ENCODE data around the gene OLR1. TPM values are rescaled to one million over a fixed set of nuclear protein-coding genes. Genes with fewer than 3 reads are reported as not detected.

Gene OLR1
- total RNA-seq, 1 donor from 2014 or later = 0.98 TPM

DNA sequence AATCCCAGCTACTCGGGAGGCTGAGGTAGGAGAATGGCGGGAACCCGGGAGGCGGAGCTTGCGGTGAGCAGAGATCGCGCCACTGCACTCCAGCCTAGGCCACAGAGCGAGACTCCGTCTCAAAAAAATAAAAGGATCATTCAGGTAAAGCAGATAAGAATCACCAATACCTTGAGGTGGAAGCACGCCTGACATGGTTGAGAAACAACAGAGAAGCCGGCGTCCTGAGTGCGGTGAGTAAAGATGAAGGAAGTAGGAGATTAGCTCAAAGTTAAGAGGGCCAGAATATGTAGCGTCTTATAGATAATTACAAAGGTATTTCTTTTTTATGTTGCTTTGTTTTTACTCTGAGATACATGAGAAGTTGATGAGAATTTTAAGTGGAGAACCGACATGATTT lies 56.6 kb downstream of the OLR1 start:
- FAIRE-seq (no peak), DNase-seq (ENCODE audit: low read depth) (no peak)
- no peaks in the 10 kb centered on the region for H3K4me1 ChIP-seq (ENCODE audit: insufficient read depth, low read length)
- Mint-ChIP-seq H3K27ac (ENCODE audit: unreplicated experiment) (no peak overlapping the region), H3K9me3 (ENCODE audit: unreplicated experiment) (peaks cover 2% of the 10 kb centered on the region), H3K36me3 (ENCODE audit: low read depth, unreplicated experiment) (no peaks in the 10 kb centered on the region), H3K4me3 (ENCODE audit: unreplicated experiment) (no peak overlapping the region), H3K4me1 (ENCODE audit: low read depth, unreplicated experiment) (no peaks in the 10 kb centered on the region), H3K27me3 (ENCODE audit: low read depth, unreplicated experiment) (no peaks in the 10 kb centered on the region)
- no peaks in the 10 kb centered on the region for H3K27me3 ChIP-seq (ENCODE audit: insufficient read depth, low read length)
- no peak overlapping the region for H3K27ac ChIP-seq (ENCODE audit: low read depth, low read length)
- no peaks in the 10 kb centered on the region for H3K79me2 ChIP-seq (ENCODE audit: insufficient read depth, low read length)
- no peaks in the 10 kb centered on the region for H4K20me1 ChIP-seq (ENCODE audit: insufficient read depth, low read length)
- H3K9ac ChIP-seq (ENCODE audit: low read length) = no peak overlapping the region
- no peak overlapping the region for H2AFZ ChIP-seq (ENCODE audit: low read depth, low read length)
- H3K36me3 ChIP-seq (ENCODE audit: insufficient read depth, low read length) = no peaks in the 10 kb centered on the region
- no peak overlapping the region for H3K4me3 ChIP-seq (ENCODE audit: insufficient read depth, low read depth, low read length)
- TF ChIP-seq, protein P1, sequence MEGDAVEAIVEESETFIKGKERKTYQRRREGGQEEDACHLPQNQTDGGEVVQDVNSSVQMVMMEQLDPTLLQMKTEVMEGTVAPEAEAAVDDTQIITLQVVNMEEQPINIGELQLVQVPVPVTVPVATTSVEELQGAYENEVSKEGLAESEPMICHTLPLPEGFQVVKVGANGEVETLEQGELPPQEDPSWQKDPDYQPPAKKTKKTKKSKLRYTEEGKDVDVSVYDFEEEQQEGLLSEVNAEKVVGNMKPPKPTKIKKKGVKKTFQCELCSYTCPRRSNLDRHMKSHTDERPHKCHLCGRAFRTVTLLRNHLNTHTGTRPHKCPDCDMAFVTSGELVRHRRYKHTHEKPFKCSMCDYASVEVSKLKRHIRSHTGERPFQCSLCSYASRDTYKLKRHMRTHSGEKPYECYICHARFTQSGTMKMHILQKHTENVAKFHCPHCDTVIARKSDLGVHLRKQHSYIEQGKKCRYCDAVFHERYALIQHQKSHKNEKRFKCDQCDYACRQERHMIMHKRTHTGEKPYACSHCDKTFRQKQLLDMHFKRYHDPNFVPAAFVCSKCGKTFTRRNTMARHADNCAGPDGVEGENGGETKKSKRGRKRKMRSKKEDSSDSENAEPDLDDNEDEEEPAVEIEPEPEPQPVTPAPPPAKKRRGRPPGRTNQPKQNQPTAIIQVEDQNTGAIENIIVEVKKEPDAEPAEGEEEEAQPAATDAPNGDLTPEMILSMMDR (IDR thresholded peaks at IDR 0.05; ENCODE audit: insufficient read depth, low read depth, low read length) = no peak
- no peak for TF ChIP-seq EZH2 (IDR thresholded peaks at IDR 0.05; ENCODE audit: insufficient read depth, low read length)
- H3K4me2 ChIP-seq (ENCODE audit: low read length) = no peak overlapping the region
- H3K9me3 ChIP-seq (ENCODE audit: insufficient read depth, low read depth, low read length) = no peaks in the 10 kb centered on the region

DNA sequence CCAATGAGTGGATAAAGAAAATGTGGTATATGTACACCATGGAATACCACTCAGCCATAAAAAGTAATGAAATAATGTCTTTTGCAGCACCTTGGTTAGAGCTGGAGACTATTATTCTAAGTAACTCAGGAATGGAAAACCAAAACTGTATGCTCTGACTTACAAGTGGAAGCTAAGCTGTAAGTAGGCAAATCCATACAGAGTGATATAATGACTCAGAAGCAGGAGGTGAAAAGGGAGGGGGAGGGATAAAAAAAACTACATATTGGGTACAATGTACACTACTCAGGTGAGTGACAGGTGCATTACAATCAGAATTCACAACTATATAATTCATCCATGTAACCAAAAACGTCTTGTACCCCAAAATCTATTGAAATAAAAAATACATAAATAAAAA lies 58.0 kb downstream of the OLR1 start:
- DNase-seq (ENCODE audit: low read depth) (no peak), FAIRE-seq (no peak)
- Mint-ChIP-seq H3K9me3 (ENCODE audit: unreplicated experiment) (peaks cover 2% of the 10 kb centered on the region), H3K4me3 (ENCODE audit: unreplicated experiment) (no peak overlapping the region), H3K27ac (ENCODE audit: unreplicated experiment) (no peak overlapping the region), H3K27me3 (ENCODE audit: low read depth, unreplicated experiment) (no peaks in the 10 kb centered on the region), H3K36me3 (ENCODE audit: low read depth, unreplicated experiment) (no peaks in the 10 kb centered on the region), H3K4me1 (ENCODE audit: low read depth, unreplicated experiment) (no peaks in the 10 kb centered on the region)
- Histone ChIP-seq H3K4me1 (ENCODE audit: insufficient read depth, low read length) (no peaks in the 10 kb centered on the region), H3K27ac (ENCODE audit: low read depth, low read length) (no peak overlapping the region), H4K20me1 (ENCODE audit: insufficient read depth, low read length) (no peaks in the 10 kb centered on the region), H3K4me2 (ENCODE audit: low read length) (no peak overlapping the region), H2AFZ (ENCODE audit: low read depth, low read length) (no peak overlapping the region), H3K27me3 (ENCODE audit: insufficient read depth, low read length) (no peaks in the 10 kb centered on the region), H3K4me3 (ENCODE audit: insufficient read depth, low read depth, low read length) (no peak overlapping the region), H3K79me2 (ENCODE audit: insufficient read depth, low read length) (no peaks in the 10 kb centered on the region), H3K36me3 (ENCODE audit: insufficient read depth, low read length) (no peaks in the 10 kb centered on the region), H3K9me3 (ENCODE audit: insufficient read depth, low read depth, low read length) (no peaks in the 10 kb centered on the region), H3K9ac (ENCODE audit: low read length) (no peak overlapping the region)
- TF ChIP-seq, protein P1 (IDR thresholded peaks at IDR 0.05; ENCODE audit: insufficient read depth, low read depth, low read length) = no peak
- no peak for TF ChIP-seq EZH2 (IDR thresholded peaks at IDR 0.05; ENCODE audit: insufficient read depth, low read length)

DNA sequence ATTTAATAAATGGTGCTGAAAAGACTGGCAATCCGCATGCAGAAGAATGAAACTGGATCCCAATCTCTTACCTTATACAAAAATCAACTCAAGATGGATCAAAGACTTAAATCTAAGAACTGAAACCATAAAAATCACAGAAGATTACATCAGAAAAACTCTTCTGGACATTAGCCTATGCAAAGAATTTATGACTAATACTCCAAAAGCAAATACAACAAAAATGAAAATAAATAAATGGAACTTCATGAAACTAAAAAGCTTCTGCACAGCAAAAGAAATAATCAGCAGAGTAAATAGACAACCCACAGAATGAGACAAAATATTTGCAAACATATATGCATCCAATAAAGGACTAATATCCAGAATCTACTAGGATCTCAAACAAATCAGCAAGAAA lies 58.9 kb downstream of the OLR1 start:
- H3K4me2 ChIP-seq (ENCODE audit: low read length) = no peak overlapping the region
- Mint-ChIP-seq H3K27ac (ENCODE audit: unreplicated experiment) (no peak overlapping the region), H3K4me1 (ENCODE audit: low read depth, unreplicated experiment) (no peaks in the 10 kb centered on the region)

More for the DNA sequence above, 58.9 kb downstream of the OLR1 start:
- Histone ChIP-seq H3K9me3 (ENCODE audit: insufficient read depth, low read depth, low read length) (no peaks in the 10 kb centered on the region), H2AFZ (ENCODE audit: low read depth, low read length) (no peak overlapping the region), H3K27me3 (ENCODE audit: insufficient read depth, low read length) (no peaks in the 10 kb centered on the region), H3K4me3 (ENCODE audit: insufficient read depth, low read depth, low read length) (no peak overlapping the region), H4K20me1 (ENCODE audit: insufficient read depth, low read length) (no peaks in the 10 kb centered on the region), H3K27ac (ENCODE audit: low read depth, low read length) (no peak overlapping the region), H3K4me1 (ENCODE audit: insufficient read depth, low read length) (no peaks in the 10 kb centered on the region), H3K36me3 (ENCODE audit: insufficient read depth, low read length) (no peaks in the 10 kb centered on the region), H3K79me2 (ENCODE audit: insufficient read depth, low read length) (no peaks in the 10 kb centered on the region), H3K9ac (ENCODE audit: low read length) (no peak overlapping the region)
- H3K4me3 Mint-ChIP-seq (ENCODE audit: unreplicated experiment) = no peak overlapping the region
- FAIRE-seq = no peak
- TF ChIP-seq EZH2 (IDR thresholded peaks at IDR 0.05; ENCODE audit: insufficient read depth, low read length) = no peak
- TF ChIP-seq, protein P1 (IDR thresholded peaks at IDR 0.05; ENCODE audit: insufficient read depth, low read depth, low read length) = no peak
- no peaks in the 10 kb centered on the region for H3K36me3 Mint-ChIP-seq (ENCODE audit: low read depth, unreplicated experiment)
- H3K27me3 Mint-ChIP-seq (ENCODE audit: low read depth, unreplicated experiment) = no peaks in the 10 kb centered on the region
- no peak for DNase-seq (ENCODE audit: low read depth)
- peaks cover 2% of the 10 kb centered on the region for H3K9me3 Mint-ChIP-seq (ENCODE audit: unreplicated experiment)
